Measurements from ENCODE around the gene GOLGA6D. TPM values are rescaled to one million over a fixed set of nuclear protein-coding genes. Genes with fewer than 3 reads are reported as not detected.
"Not testable (repeated sequence)": the region's sequence is repeated elsewhere in the genome, so short reads cannot be mapped to it uniquely, and the experiment has no call there.

GOLGA6D gene
- polyA plus RNA-seq, 3 donors: not detected

GRCh38 chr15:75339531-75340240 lies 57.1 kb downstream of the GOLGA6D start:
- Mint-ChIP-seq H3K27ac (no peak overlapping the region), H3K36me3 (peaks cover 20 to 23% of the 10 kb centered on the region in 2 donors), H3K4me1 (peaks cover 26% of the 10 kb centered on the region), H3K9me3 (peaks cover 0 to 1% (median 0%) of the 10 kb centered on the region in 7 donors), H3K27me3 (ENCODE audit: low read depth in 3 of 3) (peaks cover 7 to 20% (median 8%) of the 10 kb centered on the region in 3 donors), H3K4me3 (no peak overlapping the region)
- H3K9me3 ChIP-seq (replicated peaks in 1 of 2; ENCODE audit: control insufficient read depth in 1 of 2, insufficient read depth in 1 of 2, low read length in 2 of 2): no peaks in the 10 kb centered on the region
- no peak for DNase-seq
- peaks cover 0 to 4% of the 10 kb centered on the region in 2 donors for H3K36me3 ChIP-seq (replicated peaks in 1 of 2; ENCODE audit: control insufficient read depth in 1 of 2, insufficient read depth in 2 of 2, low read length in 2 of 2)
- H2AFZ ChIP-seq (ENCODE audit: insufficient read depth, low read depth, low read length, poor library complexity, severe bottlenecking): no peak overlapping the region
- no peak for TF ChIP-seq CTCF (IDR thresholded peaks at IDR 0.05)
- no peak overlapping the region for H3K27ac ChIP-seq (ENCODE audit: low read depth in 1 of 2, low read length in 2 of 2)
- H3K4me3 ChIP-seq (replicated peaks in 1 of 3; ENCODE audit: low read depth in 2 of 3, low read length in 3 of 3): no peak overlapping the region
- no peak overlapping the region for H3K9ac ChIP-seq (ENCODE audit: insufficient read depth, low read length, poor library complexity, severe bottlenecking)
- no peak overlapping the region for H3K4me2 ChIP-seq (replicated peaks; ENCODE audit: extremely low read depth, low read length, poor library complexity, severe bottlenecking)
- intact Hi-C loops (cut with micrococcal nuclease): no loop called here
- H3K79me2 ChIP-seq (ENCODE audit: insufficient read depth, low read length): peaks cover 4% of the 10 kb centered on the region
- 100% methylated on average over 7 of the region's 13 CpGs for WGBS (ENCODE audit: insufficient coverage)
- H4K20me1 ChIP-seq (ENCODE audit: insufficient read depth, low read length): no peaks in the 10 kb centered on the region
- peaks cover 2 to 4% of the 10 kb centered on the region in 2 donors for H3K27me3 ChIP-seq (ENCODE audit: control insufficient read depth in 2 of 2, insufficient read depth in 2 of 2, low read length in 2 of 2)
- peaks cover 12 to 16% of the 10 kb centered on the region in 2 donors for H3K4me1 ChIP-seq (ENCODE audit: control insufficient read depth in 1 of 2, insufficient read depth in 2 of 2, low read length in 2 of 2)

DNA sequence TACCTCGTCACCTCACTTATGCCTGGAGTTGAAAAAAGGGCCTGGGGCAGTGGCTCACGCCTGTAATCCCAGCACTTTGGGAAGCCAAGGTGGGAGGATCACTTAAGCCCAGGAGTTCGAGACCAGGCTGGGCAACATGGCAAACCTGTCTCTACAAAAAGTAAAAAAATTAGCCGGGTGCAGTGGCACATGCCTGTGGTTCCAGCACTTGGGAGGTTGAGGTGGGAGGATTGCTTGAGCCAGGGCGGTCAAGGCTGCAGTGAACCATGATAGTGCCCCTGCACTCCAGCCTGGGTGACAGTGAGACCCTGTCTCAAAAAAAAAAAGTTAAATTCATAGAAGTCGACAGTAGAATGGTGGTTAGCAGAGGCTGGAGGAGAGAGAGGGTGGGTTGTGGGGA lies 59.6 kb downstream of the GOLGA6D start:
- peaks cover 12 to 27% of the 10 kb centered on the region in 2 donors for H3K27me3 ChIP-seq (ENCODE audit: control insufficient read depth in 2 of 2, insufficient read depth in 2 of 2, low read length in 2 of 2)
- H3K9me3 Mint-ChIP-seq: peaks cover 0 to 11% (median 3%) of the 10 kb centered on the region in 7 donors

GRCh38 chr15:75343953-75344352 lies 61.3 kb downstream of the GOLGA6D start:
- H3K4me3 ChIP-seq (replicated peaks in 1 of 3; ENCODE audit: low read depth in 2 of 3, low read length in 3 of 3); H3K27ac Mint-ChIP-seq; H3K4me2 ChIP-seq (replicated peaks; ENCODE audit: extremely low read depth, low read length, poor library complexity, severe bottlenecking); H3K4me3 Mint-ChIP-seq; H3K9me3 ChIP-seq (replicated peaks in 1 of 2; ENCODE audit: control insufficient read depth in 1 of 2, insufficient read depth in 1 of 2, low read length in 2 of 2); DNase-seq; H4K20me1 ChIP-seq (ENCODE audit: insufficient read depth, low read length); H3K9ac ChIP-seq (ENCODE audit: insufficient read depth, low read length, poor library complexity, severe bottlenecking); H3K79me2 ChIP-seq (ENCODE audit: insufficient read depth, low read length); H2AFZ ChIP-seq (ENCODE audit: insufficient read depth, low read depth, low read length, poor library complexity, severe bottlenecking); intact Hi-C loops (cut with micrococcal nuclease); H3K36me3 ChIP-seq (replicated peaks in 1 of 2; ENCODE audit: control insufficient read depth in 1 of 2, insufficient read depth in 2 of 2, low read length in 2 of 2); H3K27ac ChIP-seq (ENCODE audit: low read depth in 1 of 2, low read length in 2 of 2): not testable (repeated sequence)
- Histone ChIP-seq H3K4me1 (ENCODE audit: control insufficient read depth in 1 of 2, insufficient read depth in 2 of 2, low read length in 2 of 2) (peaks cover 21 to 24% of the 10 kb centered on the region in 2 donors), H3K27me3 (ENCODE audit: control insufficient read depth in 2 of 2, insufficient read depth in 2 of 2, low read length in 2 of 2) (peaks cover 20 to 44% of the 10 kb centered on the region in 2 donors)
- peaks cover 3 to 26% (median 12%) of the 10 kb centered on the region in 7 donors for H3K9me3 Mint-ChIP-seq
- peaks cover 23% of the 10 kb centered on the region for H3K4me1 Mint-ChIP-seq
- peaks cover 45 to 57% (median 49%) of the 10 kb centered on the region in 3 donors for H3K27me3 Mint-ChIP-seq (ENCODE audit: low read depth in 3 of 3)
- WGBS (ENCODE audit: insufficient coverage): 69% methylated on average over 6 of the region's 8 CpGs
- peaks cover 21 to 24% of the 10 kb centered on the region in 2 donors for H3K36me3 Mint-ChIP-seq

More for the DNA sequence above, 59.6 kb downstream of the GOLGA6D start:
- Mint-ChIP-seq H3K4me3 (no peak overlapping the region), H3K36me3 (peaks cover 20 to 23% of the 10 kb centered on the region in 2 donors), H3K27me3 (ENCODE audit: low read depth in 3 of 3) (peaks cover 32 to 40% (median 34%) of the 10 kb centered on the region in 3 donors), H3K27ac (no peak overlapping the region), H3K4me1 (peaks cover 18% of the 10 kb centered on the region)
- Histone ChIP-seq H3K9me3 (replicated peaks in 1 of 2; ENCODE audit: control insufficient read depth in 1 of 2, insufficient read depth in 1 of 2, low read length in 2 of 2) (no peaks in the 10 kb centered on the region), H3K36me3 (replicated peaks in 1 of 2; ENCODE audit: control insufficient read depth in 1 of 2, insufficient read depth in 2 of 2, low read length in 2 of 2) (peaks cover 0 to 4% of the 10 kb centered on the region in 2 donors), H4K20me1 (ENCODE audit: insufficient read depth, low read length) (no peaks in the 10 kb centered on the region), H3K27ac (ENCODE audit: low read depth in 1 of 2, low read length in 2 of 2) (no peak overlapping the region), H3K9ac (ENCODE audit: insufficient read depth, low read length, poor library complexity, severe bottlenecking) (no peak overlapping the region), H3K4me3 (replicated peaks in 1 of 3; ENCODE audit: low read depth in 2 of 3, low read length in 3 of 3) (no peak overlapping the region), H3K79me2 (ENCODE audit: insufficient read depth, low read length) (no peaks in the 10 kb centered on the region), H3K4me2 (replicated peaks; ENCODE audit: extremely low read depth, low read length, poor library complexity, severe bottlenecking) (no peak overlapping the region), H3K4me1 (ENCODE audit: control insufficient read depth in 1 of 2, insufficient read depth in 2 of 2, low read length in 2 of 2) (peaks cover 6 to 7% of the 10 kb centered on the region in 2 donors), H2AFZ (ENCODE audit: insufficient read depth, low read depth, low read length, poor library complexity, severe bottlenecking) (no peak overlapping the region)
- TF ChIP-seq CTCF (IDR thresholded peaks at IDR 0.05): no peak
- intact Hi-C loops (cut with micrococcal nuclease): no loop called here
- DNase-seq: no peak
- 89% methylated on average over 5 of the region's 6 CpGs for WGBS (ENCODE audit: insufficient coverage)
